SK-N-SH treated with all-trans-retinoic acid at 6 μM for 48 hours (cell line): ENCODE results near the gene PRSS48.

ENCODE experiments used
- RARB ChIP-seq: fragments of 250-450 bp; sonication (Bioruptor Pico); IDR thresholded peaks from 2 replicates; pipeline ENCODE4 v1.8.0; 2021; ENCODE audit warnings: mild to moderate bottlenecking, moderate library complexity
- TOX ChIP-seq: fragments of 250-450 bp; sonication (Bioruptor Pico); IDR thresholded peaks from 2 replicates; pipeline ENCODE4 v1.8.0; 2021; ENCODE audit warnings: mild to moderate bottlenecking, moderate library complexity, borderline replicate concordance
- TF ChIP-seq, protein P1 (sequence below): fragments of 250-450 bp; sonication (Bioruptor Pico); IDR thresholded peaks from 2 replicates; pipeline ENCODE4 v1.5.1; 2021; ENCODE audit warnings: mild to moderate bottlenecking, moderate library complexity

DNA sequence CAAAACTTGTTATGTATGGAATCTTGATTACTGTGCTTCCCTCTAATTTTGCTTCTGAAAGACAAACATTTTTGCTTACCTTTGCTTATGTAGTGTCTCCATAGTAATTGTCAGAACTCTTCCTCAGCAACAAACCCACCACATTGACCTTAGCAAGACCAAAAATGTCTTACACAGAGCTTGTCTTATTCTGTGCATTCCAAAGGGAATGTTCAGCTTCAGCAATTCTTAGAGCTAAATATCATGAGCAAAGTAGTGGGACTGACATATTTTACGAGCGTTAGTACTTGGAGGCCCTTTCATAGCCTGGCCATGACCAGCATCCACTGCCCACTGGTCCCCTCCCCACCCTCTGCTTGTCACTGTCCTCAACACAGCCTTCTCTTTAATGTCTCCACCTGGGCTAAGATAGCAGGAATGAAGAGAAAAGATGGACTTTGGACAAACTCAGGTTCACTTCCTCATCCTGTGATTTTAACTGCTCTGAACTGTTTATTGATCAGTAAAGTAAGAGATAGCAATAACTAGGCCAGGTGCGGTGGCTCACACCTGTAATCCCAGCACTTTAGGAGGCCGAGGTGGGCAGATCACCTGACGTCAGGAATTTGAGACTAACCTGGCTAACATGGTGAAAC is 63.9 kb downstream of the PRSS48 start:
- TF ChIP-seq TOX (CRISPR knock-in tag) (no peak), RARB (CRISPR knock-in tag) (no peak)
- TF ChIP-seq, protein P1, sequence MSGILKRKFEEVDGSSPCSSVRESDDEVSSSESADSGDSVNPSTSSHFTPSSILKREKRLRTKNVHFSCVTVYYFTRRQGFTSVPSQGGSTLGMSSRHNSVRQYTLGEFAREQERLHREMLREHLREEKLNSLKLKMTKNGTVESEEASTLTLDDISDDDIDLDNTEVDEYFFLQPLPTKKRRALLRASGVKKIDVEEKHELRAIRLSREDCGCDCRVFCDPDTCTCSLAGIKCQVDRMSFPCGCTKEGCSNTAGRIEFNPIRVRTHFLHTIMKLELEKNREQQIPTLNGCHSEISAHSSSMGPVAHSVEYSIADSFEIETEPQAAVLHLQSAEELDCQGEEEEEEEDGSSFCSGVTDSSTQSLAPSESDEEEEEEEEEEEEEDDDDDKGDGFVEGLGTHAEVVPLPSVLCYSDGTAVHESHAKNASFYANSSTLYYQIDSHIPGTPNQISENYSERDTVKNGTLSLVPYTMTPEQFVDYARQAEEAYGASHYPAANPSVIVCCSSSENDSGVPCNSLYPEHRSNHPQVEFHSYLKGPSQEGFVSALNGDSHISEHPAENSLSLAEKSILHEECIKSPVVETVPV (CRISPR knock-in tag) = no peak
